Activated effector memory CD4-positive, alpha-beta T cell treated with anti-CD3 and anti-CD28 coated beads, Interleukin-2, amount 50 U/mL, for 16 hours (primary cell): ENCODE measurements around the gene MAP7D1.

Experiments used
- DNase-seq: peaks from one replicate; pipeline ENCODE4 v3.0.0-alpha.2; 2020

Gene MAP7D1

DNA sequence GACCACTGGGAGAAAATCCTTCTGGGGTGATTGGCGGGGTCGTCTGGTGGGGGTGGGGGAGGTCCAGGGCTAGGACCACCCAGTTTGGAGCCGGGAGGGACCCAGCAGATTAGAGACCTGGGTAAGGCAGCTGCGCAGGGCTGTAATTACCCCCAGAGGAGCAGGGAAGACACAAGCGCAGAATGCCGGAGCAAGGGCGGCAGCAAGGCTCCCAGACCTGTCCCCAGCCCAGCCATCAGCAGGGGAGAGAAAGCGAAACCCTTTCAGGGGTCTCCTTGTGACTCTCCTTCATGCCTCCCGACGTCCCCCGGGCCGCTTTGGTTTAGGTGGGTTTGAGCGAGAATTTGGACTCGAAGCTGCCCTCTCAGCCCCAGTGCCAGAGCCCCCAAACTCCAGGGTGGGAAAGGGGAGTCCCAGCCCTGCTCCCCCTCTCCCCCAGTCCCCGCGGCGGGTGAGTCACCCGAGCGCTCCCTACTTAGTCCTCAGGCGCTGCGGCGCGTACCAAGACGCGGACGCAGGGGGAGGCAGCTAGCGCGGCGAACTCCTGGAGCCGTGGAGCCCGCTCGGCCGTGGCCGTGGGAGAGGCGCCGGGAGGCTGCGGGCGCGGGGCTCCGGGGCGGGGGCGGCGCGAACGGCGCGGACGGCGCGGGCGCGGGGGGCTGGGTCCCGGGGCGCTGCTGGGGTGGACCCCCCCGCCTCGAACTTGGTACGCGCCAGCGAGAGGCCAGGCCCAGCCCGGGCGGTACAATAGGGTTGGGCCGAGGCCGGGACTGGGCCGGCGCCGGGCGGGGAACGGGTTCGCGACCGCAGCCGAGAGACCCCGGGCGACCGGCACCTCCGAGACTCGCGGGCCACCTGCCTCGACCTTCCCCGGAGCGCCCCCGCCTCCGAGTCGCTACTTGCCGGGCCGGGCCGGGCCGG is at the start of gene MAP7D1:
TSS of gene MAP7D1 (plus strand) at position 753 of the 921 bp plus-strand sequence. CDS start 258 bp downstream, outside the sequence.
- peak; percentile 94 for DNase-seq

- no peak for DNase-seq
Observed at GRCh38 chr1:36106269-36106668, 49.7 kb upstream of the MAP7D1 start.

DNA sequence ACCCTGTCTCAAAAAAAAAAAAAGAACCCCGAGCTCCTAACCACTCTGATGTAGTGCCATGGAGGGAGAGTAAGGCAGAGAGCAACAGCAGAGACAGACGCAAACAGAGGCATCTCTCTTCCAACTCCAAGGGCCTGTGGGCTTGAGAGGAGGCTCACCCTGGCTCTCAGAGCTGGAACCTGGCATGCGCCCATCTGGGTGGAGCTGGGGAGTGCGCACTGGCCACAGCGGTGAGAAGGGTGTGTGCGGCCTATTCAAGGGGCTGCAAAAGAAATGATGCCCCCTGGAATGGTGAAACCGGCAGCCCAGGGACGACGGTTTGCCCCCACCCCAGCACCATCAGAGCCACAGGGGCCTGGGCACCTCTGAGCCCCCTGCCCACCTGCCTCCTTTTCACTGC is 48.6 kb upstream of the MAP7D1 start:
- DNase-seq: no peak

GRCh38 chr1:36108314-36108713 is 47.6 kb upstream of the MAP7D1 start:
- no peak for DNase-seq

GRCh38 chr1:36109041-36109679 is 46.8 kb upstream of the MAP7D1 start:
- no peak for DNase-seq

DNA sequence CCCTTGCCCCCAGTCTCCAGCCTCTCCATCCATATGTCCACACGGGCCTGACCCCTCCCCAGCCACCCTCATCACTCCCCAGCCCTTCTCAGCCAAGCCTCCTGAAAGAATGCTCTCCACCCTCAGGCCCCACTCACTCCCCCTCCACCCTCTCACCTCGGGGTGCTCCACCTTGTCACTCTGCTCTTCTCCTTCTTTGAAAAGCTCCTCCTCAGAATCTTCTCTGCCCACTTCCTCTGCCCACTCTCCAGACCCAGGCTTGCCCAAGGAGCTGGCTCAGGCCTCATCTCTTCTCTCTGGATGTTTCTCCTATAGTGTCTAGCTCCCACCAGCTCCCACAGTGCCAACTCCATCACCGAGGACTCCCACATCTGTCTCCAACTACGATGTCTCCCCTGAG is 44.8 kb upstream of the MAP7D1 start:
- no peak for DNase-seq

GRCh38 chr1:36112823-36113222 is 43.1 kb upstream of the MAP7D1 start:
- DNase-seq: no peak

- no peak for DNase-seq
Observed at GRCh38 chr1:36114371-36114770, 41.6 kb upstream of the MAP7D1 start.

DNA sequence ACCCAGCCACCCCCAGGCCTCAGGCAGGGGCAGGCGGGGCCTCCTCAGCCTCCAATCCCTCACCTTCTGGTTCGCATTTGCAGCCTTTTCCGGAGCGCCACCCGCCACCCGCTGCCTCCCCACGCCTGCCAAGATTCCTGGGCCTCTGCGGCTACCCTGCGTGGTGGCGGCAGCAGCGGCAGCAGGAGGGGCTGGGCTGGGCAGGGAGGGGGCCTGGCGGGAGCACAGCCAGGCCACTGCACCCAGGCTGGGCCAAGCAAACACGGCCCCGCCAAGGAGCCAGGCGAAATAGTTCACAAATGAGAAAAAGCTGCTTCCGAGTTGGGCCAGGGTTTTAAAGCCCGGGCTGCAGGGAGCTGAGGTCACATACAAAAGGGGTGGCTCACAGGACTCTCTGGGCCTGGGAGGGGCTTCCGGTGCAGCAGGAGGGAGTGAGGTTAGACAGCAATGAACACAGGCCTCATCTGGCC is 40.7 kb upstream of the MAP7D1 start:
- DNase-seq: no peak

DNA sequence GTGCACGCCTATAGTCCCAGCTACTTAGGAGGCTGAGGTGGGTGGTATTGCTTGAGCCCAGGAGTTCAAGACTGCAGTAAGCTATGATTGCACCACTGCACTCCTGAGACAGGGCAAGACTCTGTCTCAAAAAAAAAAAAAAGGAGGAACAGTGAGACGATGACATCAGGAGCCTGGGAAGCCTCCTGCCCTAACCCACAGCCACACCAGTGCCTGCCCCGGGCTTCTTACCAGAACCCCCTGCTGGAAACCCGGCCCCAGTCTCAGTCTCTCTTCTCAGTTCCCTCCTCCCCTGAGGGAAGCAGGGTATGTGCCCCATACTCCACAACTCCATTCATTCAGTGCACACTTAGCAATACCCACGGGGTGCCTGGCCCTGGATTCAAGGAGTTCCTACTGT is 40.0 kb upstream of the MAP7D1 start:
- no peak for DNase-seq

DNA sequence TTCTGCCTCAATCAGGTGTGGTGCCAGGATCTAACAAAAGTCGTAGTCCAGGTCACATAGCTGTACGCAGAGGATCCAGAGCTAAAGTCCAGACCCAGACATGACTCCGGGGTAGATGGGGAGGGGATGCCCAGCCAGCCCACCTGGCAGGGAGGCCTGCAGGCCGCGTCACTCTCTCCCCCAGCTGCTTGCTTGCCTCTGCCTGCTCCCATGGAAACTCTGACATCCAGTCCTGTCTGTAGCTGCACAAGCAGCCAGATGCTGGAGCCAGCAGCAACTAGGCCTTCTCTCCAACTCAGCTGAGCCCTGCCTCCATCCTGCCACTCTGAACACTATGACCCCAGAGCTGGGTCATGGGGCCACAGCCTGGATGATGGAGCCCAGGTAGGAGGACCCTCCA is 39.1 kb upstream of the MAP7D1 start:
- DNase-seq: no peak

DNA sequence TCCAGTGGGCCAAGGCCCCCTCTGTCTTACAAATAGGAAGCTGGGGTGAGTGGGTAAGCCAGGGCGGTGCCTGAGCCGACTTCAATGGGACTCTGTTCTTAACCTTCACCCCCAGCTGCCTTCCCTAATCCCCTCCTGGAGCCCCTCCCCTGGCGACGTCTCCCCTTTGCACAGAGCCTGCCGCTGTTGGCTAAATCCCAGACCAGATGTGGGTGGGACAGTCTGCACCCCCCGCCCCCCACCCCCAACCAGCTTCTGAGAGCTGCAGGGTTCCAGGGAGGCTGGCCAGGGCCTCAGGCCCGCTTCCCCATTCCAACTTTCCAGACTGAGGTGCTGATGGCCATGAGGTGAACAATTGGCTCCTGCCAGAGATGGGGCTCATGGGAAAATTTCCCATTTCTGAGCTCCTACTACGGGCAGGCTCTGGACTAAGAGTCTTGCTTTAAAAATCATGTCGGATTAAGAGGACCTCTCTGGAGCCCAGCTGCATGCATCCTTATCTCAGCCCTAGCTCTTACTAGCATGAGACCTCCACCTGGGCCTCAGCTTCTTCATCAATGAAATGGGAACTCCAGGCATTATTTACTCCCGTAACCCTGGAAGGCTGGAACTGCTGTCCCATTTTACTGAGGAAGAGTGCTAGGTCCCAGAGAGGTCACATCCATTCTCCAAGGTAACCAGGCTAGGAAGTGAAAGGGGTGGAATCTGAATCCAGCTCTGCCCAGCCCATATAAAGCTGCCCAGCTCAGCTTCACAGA is 37.3 kb upstream of the MAP7D1 start:
- no peak for DNase-seq

DNA sequence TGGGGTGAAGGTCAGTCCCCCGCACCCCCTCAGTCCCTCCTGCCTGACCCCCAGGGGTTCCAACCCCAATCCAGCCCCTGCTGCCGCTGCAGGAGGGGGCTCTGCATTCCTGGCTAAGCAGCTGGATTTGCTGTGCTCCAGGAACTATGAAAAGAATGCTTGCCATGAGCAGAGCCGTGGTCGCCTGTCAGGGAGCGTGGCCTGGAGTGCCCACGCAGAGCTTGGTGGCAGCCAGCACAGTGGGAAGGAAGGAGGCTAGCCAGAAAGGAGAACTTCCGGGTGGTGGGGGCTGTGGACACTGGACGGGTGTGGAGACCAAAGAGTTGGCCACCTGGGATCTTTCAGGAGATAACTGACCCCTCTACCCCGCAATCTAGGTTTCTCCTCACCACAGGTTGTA is 36.5 kb upstream of the MAP7D1 start:
- no peak for DNase-seq

DNA sequence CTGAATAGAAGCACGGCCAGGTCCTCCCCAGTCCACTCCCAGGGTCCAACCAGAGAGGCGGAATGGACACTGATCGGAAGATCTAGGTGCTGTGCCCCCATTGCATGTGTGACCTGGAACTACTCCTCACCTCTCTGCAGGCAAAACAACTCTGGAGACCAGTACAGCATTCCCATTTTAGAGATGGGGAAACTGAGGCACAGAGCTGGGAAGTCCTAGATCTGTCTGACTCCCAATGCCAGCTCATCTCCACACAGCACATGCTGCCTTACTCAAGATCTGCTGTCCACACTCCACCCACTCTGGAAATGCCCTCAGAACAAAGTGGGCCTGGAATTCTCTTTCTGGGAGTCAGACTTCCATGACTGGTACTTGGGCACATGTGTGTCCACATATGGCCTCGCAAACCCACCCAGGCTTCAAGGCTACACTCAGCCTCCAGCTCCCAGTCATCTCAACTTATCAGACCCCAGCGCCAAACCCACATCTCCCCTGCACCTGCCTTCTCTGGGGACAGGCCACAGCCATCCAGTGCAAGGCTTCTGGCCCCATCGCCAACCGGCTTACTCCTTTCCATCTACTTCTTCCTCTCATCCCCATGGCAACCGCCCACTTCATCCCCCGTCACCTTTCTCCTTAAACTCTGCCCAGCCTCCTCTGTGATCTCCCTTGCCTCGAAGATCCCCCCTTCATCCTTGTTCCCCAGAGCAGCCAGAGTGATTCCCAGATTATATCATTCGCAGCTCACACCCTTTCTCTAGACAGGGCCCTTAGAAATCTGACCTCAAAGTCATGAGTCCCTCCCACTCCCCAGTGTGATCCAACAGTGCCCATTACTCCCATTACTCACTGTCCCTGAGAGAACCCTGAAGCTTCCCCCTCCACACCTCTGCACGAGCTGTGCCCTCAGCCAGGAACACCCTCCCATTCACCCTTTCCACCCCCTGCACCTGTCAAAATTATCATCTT is 33.6 kb upstream of the MAP7D1 start:
- no peak for DNase-seq

- no peak for DNase-seq
Observed at GRCh38 chr1:36123356-36123755, 32.6 kb upstream of the MAP7D1 start.

DNA sequence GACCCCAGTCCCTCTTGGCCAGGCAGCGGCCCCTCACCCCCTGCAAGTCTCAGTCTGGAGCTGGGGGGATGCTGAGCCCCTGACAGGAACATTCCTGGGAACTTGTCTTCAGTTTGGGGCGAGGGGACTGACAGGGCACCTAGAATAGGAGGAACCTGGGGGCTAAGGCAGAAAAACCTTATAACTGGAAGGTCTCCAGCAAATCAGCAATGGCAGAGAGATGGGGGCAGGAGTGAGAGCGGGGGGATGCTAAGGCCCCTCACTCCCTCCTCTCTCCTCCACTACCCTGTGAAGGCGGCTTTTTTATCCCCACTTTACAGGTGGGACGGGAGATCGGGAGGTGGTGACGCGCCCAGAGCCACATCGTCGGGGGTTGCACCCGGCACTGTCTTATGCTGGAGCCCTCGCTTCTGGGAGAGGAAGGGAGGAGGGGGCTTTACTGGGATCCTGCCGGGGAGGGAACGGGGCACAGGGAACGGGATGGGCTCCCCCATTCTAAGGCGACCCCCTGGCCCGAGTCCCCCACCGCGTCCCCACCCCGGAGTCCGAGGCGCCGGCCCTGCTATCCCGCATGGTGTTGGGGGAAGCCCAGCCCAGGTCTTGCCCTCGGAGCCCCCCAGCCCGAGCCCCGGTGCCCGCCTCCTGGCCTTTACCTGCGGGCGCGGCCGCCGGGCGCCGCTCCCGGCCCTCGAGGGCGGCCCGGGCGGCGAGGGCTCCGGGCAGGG is 31.4 kb upstream of the MAP7D1 start:
- DNase-seq: no peak

DNA sequence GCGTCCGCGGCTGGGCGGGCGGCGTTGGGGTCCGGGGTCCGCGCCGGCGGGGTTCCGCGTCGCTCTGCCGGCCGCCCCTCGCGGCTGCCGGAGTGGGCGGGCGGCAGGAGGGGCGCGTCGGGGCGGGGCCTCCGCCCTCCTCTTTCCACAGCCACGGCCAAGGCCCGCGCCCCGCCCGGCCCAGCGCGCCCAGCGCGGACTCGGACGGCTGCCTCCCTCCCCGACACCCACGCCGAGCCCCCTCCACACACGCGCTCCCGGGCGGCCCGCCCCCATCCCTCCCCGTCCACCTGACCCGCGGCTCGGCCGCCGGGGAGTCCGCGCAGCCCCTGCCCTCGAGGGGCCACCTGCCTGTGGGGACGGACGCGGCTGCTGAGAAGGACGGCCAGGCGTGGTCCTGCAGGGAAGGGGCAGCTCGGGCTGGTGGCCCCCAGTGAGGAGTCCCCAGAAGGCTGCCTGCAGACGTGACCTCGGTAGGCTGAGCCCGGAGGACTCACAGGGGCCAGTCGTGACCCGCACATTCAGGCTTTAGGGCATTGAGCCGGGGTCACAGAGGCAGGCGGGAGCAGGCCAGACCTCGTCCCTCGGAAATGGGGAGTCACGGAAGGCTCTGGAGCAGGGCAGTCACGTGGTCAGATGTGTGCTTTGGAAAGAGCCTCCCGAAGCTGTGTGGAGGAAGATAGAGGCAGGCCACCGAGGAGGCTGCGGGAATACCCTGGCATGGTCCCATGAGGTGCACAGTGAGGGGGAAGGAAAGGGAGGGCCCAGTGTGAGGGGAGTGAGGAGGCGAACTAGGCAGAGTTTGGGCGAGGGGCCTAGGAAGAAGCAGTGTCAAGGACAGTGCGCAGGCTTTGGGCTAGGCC is 30.6 kb upstream of the MAP7D1 start, which contains the start of gene COL8A2:
TSS of gene COL8A2 (minus strand) at position 94 of the 863 bp plus-strand sequence. CDS start 24,980 bp downstream, outside the sequence.
- no peak for DNase-seq

- DNase-seq: no peak
Observed at GRCh38 chr1:36126005-36126716, 29.8 kb upstream of the MAP7D1 start.

- DNase-seq: no peak
Observed at GRCh38 chr1:36126797-36127500, 29.0 kb upstream of the MAP7D1 start.
